ENCODE data around the gene CCL1.

CCL1 gene

DNA sequence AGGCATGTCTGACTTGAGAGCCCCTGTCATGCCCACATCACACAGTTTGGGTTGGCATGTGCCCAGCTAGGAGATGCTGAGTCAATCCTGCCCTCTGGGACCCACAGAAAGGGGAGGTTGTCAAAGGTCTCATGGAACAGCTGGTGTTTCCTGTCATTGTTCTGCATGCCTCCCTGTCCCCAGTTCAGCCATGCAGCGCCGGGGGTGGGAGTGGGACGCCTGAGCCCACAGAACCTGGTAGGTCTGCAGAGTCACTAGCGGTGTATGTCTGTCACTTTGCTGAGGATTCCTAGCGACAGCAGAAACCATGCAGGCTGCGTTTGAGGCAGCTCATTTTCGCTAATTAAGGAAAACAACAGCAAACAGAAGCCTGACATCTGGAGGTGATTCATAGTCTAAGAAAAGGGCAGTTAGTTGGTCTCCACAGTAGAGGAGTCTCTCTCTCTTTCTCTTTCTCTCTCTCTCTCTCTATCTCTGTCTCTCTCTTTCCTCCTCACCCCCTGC, 19.6 kb upstream of the CCL1 start:
- no peak for DNase-seq

DNA sequence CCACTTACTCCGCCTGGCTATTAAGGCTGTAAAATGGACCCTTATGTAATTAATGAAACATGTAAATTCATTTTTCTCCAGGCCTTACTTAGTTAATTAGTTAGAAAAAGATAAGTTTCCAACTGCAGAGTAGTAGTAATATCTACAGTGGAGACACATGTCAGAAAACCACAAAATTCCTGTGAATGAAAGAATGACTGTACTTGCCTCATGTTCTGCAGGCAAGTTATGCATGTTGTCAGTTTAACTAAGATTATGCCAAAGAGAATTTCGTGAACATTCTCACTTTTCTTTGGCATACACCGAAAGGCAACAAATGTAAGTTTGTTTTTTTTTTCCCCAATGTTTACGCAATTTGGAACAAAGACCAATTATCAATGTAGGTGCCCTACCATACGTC, 16.8 kb upstream of the CCL1 start:
- no peak for DNase-seq

- DNase-seq: no peak
Measured at GRCh38 chr17:34378664-34379101, 15.7 kb upstream of the CCL1 start.

DNA sequence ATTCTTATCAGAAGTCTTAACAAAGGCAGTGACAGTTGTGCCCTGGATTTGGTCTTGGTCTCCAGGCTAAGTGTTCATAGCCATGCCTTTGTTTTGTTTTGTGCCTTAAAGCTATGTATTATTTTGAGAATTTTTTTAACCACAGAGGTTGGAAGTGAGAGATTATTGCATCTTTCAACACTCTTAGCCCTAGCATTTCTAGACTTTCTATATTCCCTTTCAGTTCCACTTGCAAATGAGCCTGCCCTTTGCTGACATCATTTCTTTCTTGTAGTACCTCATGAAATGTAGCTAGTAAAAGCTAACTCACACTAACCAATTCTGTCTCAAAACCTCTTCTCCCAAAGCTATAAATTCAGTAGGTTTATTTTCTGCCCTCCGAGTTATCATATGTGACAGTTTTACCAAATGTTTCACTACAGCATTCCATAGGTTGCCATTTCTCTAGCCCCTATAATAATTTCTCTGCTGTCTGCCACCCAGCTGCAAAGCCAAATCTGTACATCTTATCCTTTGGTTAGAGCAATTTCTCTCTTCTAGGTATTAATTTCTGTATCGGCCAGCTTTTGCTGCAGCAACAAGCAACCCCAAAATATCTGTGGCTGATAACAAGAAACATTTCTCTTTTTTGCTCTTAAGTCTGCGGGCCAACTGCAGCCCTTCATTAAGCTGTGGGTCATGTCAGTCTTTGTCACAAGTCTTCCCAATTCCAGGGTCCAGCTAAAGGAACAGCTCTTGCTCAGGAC, 14.2 kb upstream of the CCL1 start:
- DNase-seq: no peak

- DNase-seq: no peak
Measured at GRCh38 chr17:34375426-34375997, 12.5 kb upstream of the CCL1 start.

GRCh38 chr17:34374457-34374856, 11.4 kb upstream of the CCL1 start:
- DNase-seq: no peak

GRCh38 chr17:34371405-34372100, 8.5 kb upstream of the CCL1 start:
- DNase-seq: no peak

DNA sequence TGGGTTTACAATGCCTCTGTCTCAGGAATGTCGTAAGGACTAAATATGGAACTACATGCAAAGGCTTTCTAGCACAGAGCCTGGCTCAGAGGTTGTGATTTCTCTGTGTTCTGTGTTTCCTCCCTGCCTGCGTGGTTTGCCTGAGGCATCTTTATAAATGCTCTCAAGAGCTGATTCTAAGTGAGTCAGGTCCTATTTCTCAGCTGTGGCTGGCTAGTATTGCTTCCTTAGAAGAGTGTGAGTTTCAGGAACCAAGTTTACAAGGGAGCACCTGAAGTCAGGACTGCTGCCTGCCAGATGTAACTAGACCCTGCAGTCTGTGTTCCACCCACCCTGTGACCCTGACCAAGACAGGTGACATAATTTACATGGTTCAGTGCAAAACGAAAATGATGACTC, 8.0 kb upstream of the CCL1 start:
- DNase-seq: no peak

GRCh38 chr17:34370376-34370996, 7.5 kb upstream of the CCL1 start:
- no peak for DNase-seq

DNA sequence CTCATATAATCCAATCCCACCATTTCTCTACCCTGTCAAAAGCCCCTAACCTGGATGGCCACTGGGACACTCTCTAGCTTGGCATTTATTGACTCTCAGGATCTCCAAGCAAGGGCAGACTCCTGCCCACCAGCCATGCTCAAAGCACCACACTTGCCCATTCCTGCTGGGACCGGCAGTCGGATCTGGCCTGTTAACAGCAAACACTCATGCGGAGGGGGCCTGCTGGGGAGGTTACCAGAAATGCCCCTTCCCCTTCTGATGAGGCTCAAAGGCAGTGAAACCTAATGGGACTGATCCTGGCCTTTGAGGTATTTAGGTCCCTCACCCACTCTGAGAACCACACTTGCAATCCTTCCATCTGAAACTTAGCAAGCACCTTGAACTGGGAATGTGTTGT, 6.5 kb upstream of the CCL1 start:
- DNase-seq: no peak

DNA sequence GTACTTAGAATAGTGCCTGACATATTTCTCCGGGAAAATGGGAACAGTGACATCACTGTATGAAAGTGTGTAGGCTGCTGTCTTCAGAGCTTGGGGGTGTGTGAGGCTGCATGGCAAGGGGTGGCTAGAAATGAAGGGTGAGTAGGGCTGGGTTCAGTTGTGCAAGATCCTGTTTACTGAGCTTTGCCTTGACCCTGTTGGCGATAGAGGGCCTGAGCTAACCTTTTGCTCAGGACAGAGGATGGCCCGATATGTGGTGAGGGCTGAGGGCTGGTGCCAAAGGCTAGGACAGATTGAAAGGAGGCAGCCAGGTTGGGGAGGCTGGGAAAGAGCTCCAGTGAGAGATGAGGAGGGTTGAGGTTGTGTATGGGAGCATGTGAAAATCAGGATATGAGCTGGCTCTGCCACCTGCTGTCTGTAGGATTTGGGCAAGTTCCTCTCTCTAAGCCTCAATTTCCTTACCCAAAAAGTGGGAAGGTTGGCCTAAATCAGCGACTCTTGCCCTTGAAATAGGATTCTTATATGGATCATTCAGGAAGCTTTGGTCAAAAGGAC, 6.0 kb upstream of the CCL1 start:
- no peak for DNase-seq

DNA sequence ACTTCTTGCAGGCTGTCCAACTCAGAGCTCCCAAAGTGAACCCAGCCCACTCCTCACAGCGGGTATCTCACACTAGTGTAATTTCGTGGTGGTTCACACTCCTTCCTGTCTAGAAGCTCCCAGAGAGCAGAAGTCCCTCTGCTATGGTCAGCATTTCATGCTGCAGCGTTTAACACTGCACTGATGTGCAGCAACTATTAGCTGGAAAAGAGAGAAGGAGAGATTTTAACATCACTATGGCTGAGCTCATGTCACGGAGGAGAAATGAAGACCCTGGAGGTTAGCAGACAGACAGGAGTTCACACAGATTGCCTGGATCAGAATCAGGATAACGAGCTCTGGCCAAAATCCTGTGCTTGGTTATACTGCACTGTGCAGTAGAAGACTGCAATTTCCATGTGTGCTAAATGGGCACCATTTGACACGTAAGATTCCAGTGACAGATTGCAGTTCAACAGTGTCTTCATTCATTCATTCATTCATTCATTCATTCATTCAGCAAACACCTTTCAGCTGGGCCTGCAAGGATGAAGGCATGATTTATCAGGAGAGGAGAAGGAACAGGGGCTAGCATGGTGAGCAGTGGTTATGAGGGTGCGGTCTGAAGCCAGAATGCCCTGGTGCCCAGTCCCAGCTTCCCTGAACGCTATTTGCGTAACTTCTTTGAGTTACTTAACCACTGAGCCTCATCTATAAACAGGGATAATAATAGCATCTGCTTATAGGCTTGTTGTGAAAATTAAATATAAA, 5.3 kb upstream of the CCL1 start:
- DNase-seq: no peak

DNA sequence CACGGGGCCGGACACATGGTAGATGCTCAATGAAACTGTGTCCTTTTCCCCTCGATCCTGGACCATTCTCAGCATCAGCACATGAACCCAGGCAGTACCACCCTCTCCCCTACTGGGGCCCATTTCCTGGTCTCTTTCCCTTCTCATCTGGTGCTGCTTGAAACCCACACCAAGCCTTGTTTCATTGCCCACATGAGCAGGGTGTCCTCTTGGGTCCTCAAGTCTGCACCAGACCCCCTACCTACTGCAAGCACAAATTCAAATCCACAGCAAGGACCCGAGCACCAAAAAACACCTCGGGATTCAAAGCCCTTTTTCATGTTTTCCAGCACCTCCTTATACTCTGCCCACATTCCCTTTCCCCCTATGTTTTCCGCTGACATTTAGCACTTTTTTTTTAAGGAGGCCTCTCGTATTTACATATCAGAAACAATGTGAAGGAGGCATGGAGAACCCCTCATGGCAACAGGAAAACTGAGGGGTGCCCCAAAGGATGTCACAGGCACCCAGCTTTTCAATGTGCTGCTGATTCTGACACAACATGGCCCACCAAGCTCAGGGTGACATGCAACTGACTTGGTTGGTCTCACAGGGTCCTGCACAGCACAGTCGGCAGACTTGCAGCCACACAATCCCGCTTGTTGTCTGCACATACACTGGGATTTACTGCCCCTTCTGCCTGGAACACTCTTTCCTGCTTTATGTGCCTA, 4.6 kb upstream of the CCL1 start:
- no peak for DNase-seq

GRCh38 chr17:34366529-34367107, 3.6 kb upstream of the CCL1 start:
- DNase-seq: no peak

GRCh38 chr17:34366010-34366409, 3.0 kb upstream of the CCL1 start:
- no peak for DNase-seq

- no peak for DNase-seq
Measured at GRCh38 chr17:34365340-34365739, 2.3 kb upstream of the CCL1 start.

DNA sequence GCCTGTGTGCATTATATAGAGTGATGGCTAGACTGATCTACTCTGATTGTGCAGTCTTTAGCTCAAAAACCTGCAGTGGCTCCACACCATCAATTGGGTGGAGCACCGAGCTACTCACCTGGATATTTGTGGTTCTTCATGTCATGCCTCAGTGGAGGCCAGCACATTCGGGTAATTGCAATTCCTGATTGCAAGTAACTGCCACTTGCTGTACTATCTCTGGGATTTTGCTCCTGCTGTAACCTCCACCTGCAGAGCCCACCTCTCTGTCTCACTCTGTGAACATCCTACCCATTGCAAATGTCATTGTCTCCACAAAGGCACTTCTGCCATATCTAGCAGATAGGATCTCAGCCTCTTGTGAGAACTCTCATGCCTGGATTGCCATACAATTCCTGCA, 1.7 kb upstream of the CCL1 start:
- peak in 1 of 2 experiments; percentile 30 for DNase-seq

DNA sequence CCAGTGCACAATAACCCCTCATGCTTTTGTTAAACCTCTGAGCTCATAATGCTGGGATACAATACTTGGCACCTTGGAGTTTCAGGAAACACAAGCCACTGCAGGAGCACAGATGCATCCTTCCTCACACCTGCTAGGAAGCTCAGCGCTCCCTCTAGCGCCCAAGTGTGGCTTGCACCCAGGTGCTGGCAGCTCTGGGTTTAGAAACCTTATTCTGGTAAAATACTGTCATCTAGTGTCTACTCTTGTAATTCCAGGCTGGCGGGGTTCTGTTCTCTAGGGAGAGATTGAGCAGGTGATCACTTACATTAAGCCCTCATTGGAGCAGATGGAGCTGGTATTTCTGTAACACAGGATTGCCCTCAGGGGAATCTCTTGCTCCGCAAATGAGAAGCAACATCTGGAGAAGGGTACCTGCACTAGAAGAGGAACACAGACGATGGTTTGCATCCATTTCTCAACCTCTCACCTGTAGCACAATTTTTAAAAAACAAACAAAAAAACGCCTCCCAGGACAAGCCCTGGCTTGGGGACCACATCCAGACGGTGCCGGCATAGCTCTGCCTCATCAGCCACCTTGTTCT, 1.5 kb downstream of the CCL1 start:
- peak; percentile 89 to 96 for DNase-seq

GRCh38 chr17:34360601-34361270, 2.3 kb downstream of the CCL1 start:
- no peak for DNase-seq

DNA sequence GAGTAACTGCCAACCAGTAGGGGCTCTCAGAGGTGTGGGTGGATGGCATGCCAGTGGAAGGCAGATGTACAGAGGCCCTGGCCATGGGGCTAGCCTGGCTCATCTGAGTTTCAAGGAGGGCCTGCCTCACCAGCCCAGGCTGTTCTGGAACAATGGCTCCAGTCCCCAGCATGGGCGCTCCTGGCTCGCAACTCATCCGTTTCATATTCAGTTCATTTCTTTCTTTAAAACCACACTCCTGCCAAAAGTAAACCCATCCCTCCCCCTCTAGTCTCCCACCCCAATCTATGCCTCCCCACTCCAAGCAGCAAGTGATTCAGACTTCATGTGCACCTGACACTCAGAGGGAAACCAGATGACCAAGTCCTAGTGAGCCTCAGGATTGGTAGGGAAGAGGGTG, 4.4 kb downstream of the CCL1 start:
- no peak for DNase-seq

Data from NCI-H526 (cell line).